ENCODE data around the gene TENM4. TPM values are rescaled to one million over a fixed set of nuclear protein-coding genes. Genes with fewer than 3 reads are reported as not detected.
A peak's percentile ranks its signal among the peaks of the same experiment; 100 is the strongest.

Gene TENM4
- total RNA-seq, 1 experiment from 2014 or later, result 0.39 TPM

- no peaks in the 10 kb centered on the region for H3K4me1 ChIP-seq (ENCODE audit: control insufficient read depth, insufficient read depth, low read length)
- H3K27ac ChIP-seq (ENCODE audit: low read length), result no peak overlapping the region
- in situ Hi-C loops (cut with HindIII; ENCODE audit: low pct_unique_long_range_greater_than_20kb, low sequenced_read_pairs), result no loop called here
- ChIA-PET POLR2A (no interaction called here), CTCF (no interaction called here)
- no peak for ATAC-seq
- DNase-seq (ENCODE audit: low read depth, low spot score), result no peak
- intact Hi-C loops (cut with micrococcal nuclease; ENCODE audit: unreplicated experiment), result no loop called here
- BruUV-seq (replicated peaks), result no TSS peak
- H3K4me3 ChIP-seq (ENCODE audit: low read depth in 2 of 2, low read length in 2 of 2), result no peak overlapping the region
- no peaks in the 10 kb centered on the region for H3K9me3 ChIP-seq (ENCODE audit: control insufficient read depth, insufficient read depth, low read depth, low read length)
- H3K36me3 ChIP-seq (ENCODE audit: control insufficient read depth, insufficient read depth, low read length), result no peaks in the 10 kb centered on the region; the same call in 1 of the 2 replicates
- H3K27me3 ChIP-seq (ENCODE audit: control insufficient read depth, insufficient read depth, low read length), result peaks cover 32% of the 10 kb centered on the region
- TF ChIP-seq REST (IDR thresholded peaks at IDR 0.05; ENCODE audit: insufficient read depth in 1 of 2, low read depth in 2 of 2, low read length in 1 of 2) (no peak), TCF7L2 (IDR thresholded peaks at IDR 0.05; ENCODE audit: low read depth, low read length) (no peak), SIN3A (IDR thresholded peaks at IDR 0.05; ENCODE audit: borderline replicate concordance, insufficient read depth, low read depth, low read length) (no peak), POLR2AphosphoS5 (IDR thresholded peaks at IDR 0.05; ENCODE audit: low read depth, low read length) (no peak), CTCF (IDR thresholded peaks at IDR 0.05) (no peak)
These were observed 9.3 kb downstream of the TENM4 start for GRCh38 chr11:79431535-79431934.

GRCh38 chr11:79430280-79430679, 10.6 kb downstream of the TENM4 start:
- H3K4me3 ChIP-seq (ENCODE audit: low read depth in 2 of 2, low read length in 2 of 2), result no peak overlapping the region
- intact Hi-C loops (cut with micrococcal nuclease; ENCODE audit: unreplicated experiment) (no loop called here), in situ Hi-C loops (cut with HindIII; ENCODE audit: low pct_unique_long_range_greater_than_20kb, low sequenced_read_pairs) (no loop called here)
- no peak for TF ChIP-seq REST (IDR thresholded peaks at IDR 0.05; ENCODE audit: insufficient read depth in 1 of 2, low read depth in 2 of 2, low read length in 1 of 2)
- TF ChIP-seq CTCF (IDR thresholded peaks at IDR 0.05), result 0 out of 2 replicates have a peak, but pooled peaks have one; percentile 10
- no peak for DNase-seq (ENCODE audit: low read depth, low spot score)
- ChIA-PET CTCF (no interaction called here), POLR2A (no interaction called here)
- H3K36me3 ChIP-seq (ENCODE audit: control insufficient read depth, insufficient read depth, low read length), result no peaks in the 10 kb centered on the region; the same call in 1 of the 2 replicates
- no peak for ATAC-seq
- H3K27ac ChIP-seq (ENCODE audit: low read length), result no peak overlapping the region
- no TSS peak for BruUV-seq (replicated peaks)
- peaks cover 20% of the 10 kb centered on the region for H3K27me3 ChIP-seq (ENCODE audit: control insufficient read depth, insufficient read depth, low read length)
- no peaks in the 10 kb centered on the region for H3K9me3 ChIP-seq (ENCODE audit: control insufficient read depth, insufficient read depth, low read depth, low read length)
- no peaks in the 10 kb centered on the region for H3K4me1 ChIP-seq (ENCODE audit: control insufficient read depth, insufficient read depth, low read length)
